Measurements from ENCODE around the gene TNXB. TPM values are rescaled to one million over a fixed set of nuclear protein-coding genes. Genes with fewer than 3 reads are reported as not detected.

TNXB gene
- polyA plus RNA-seq, 3 donors from 2014 or later, result not detected

- DNase-seq, result no peak
- Mint-ChIP-seq H3K4me3 (no peak overlapping the region), H3K27ac (no peak overlapping the region), H3K36me3 (no peaks in the 10 kb centered on the region), H3K9me3 (no peaks in the 10 kb centered on the region), H3K4me1 (no peaks in the 10 kb centered on the region), H3K27me3 (ENCODE audit: low read depth in 3 of 3) (peaks cover 9 to 14% (median 10%) of the 10 kb centered on the region in 3 donors)
These were observed 12.5 kb downstream of the TNXB start for GRCh38 chr6:32096394-32097258.

GRCh38 chr6:32096087-32096393 is 13.1 kb downstream of the TNXB start:
- peak overlapping the region in 1 of 5 donors; percentile 8 for H3K4me3 Mint-ChIP-seq

GRCh38 chr6:32095338-32096086 is 13.6 kb downstream of the TNXB start:
- Mint-ChIP-seq H3K9me3 (no peaks in the 10 kb centered on the region), H3K27me3 (ENCODE audit: low read depth in 3 of 3) (peaks cover 9 to 12% (median 9%) of the 10 kb centered on the region in 3 donors), H3K4me3 (no peak overlapping the region), H3K4me1 (no peaks in the 10 kb centered on the region), H3K36me3 (no peaks in the 10 kb centered on the region), H3K27ac (no peak overlapping the region)
- DNase-seq, result no peak

More at GRCh38 chr6:32096087-32096393, 13.1 kb downstream of the TNXB start:
- H3K27ac Mint-ChIP-seq, result no peak overlapping the region
- no peaks in the 10 kb centered on the region for H3K36me3 Mint-ChIP-seq
- H3K27me3 Mint-ChIP-seq (ENCODE audit: low read depth in 3 of 3), result peaks cover 9 to 14% (median 10%) of the 10 kb centered on the region in 3 donors
- no peak for DNase-seq
- no peaks in the 10 kb centered on the region for H3K4me1 Mint-ChIP-seq
- no peaks in the 10 kb centered on the region for H3K9me3 Mint-ChIP-seq

GRCh38 chr6:32092760-32093497 is 16.2 kb downstream of the TNXB start:
- no peaks in the 10 kb centered on the region for H3K4me1 Mint-ChIP-seq
- DNase-seq, result no peak
- H3K27ac Mint-ChIP-seq, result no peak overlapping the region
- no peak overlapping the region for H3K4me3 Mint-ChIP-seq
- H3K36me3 Mint-ChIP-seq, result no peaks in the 10 kb centered on the region
- H3K27me3 Mint-ChIP-seq (ENCODE audit: low read depth in 3 of 3), result peaks cover 5 to 7% (median 5%) of the 10 kb centered on the region in 3 donors
- no peaks in the 10 kb centered on the region for H3K9me3 Mint-ChIP-seq

- Mint-ChIP-seq H3K27me3 (ENCODE audit: low read depth in 3 of 3) (peaks cover 3 to 8% (median 8%) of the 10 kb centered on the region in 3 donors), H3K4me1 (peaks cover 0 to 2% of the 10 kb centered on the region in 2 donors), H3K9me3 (no peaks in the 10 kb centered on the region), H3K4me3 (no peak overlapping the region), H3K36me3 (no peaks in the 10 kb centered on the region), H3K27ac (no peak overlapping the region)
- no peak for DNase-seq
These were observed 19.9 kb downstream of the TNXB start for GRCh38 chr6:32089082-32089828.

- H3K27ac Mint-ChIP-seq, result no peak overlapping the region
- H3K4me3 Mint-ChIP-seq, result peak overlapping the region in 2 of 5 donors; percentile 10 to 23
- peaks cover 0 to 2% of the 10 kb centered on the region in 2 donors for H3K4me1 Mint-ChIP-seq
- no peak for DNase-seq
- no peaks in the 10 kb centered on the region for H3K36me3 Mint-ChIP-seq
- H3K9me3 Mint-ChIP-seq, result no peaks in the 10 kb centered on the region
- peaks cover 3 to 12% (median 8%) of the 10 kb centered on the region in 3 donors for H3K27me3 Mint-ChIP-seq (ENCODE audit: low read depth in 3 of 3)
These were observed 20.6 kb downstream of the TNXB start for GRCh38 chr6:32088487-32089049.

GRCh38 chr6:32087574-32088486 is 21.3 kb downstream of the TNXB start:
- Mint-ChIP-seq H3K27me3 (ENCODE audit: low read depth in 3 of 3) (peaks cover 3 to 10% (median 5%) of the 10 kb centered on the region in 3 donors), H3K4me3 (peak overlapping the region in 2 of 5 donors; percentile 10 to 23), H3K36me3 (no peaks in the 10 kb centered on the region), H3K9me3 (no peaks in the 10 kb centered on the region), H3K4me1 (peaks cover 0 to 2% of the 10 kb centered on the region in 2 donors), H3K27ac (no peak overlapping the region)
- DNase-seq, result peak; percentile 48 to 58 (median 57)

- Mint-ChIP-seq H3K4me3 (peak overlapping the region in 1 of 5 donors; percentile 1), H3K27me3 (ENCODE audit: low read depth in 3 of 3) (peaks cover 2 to 6% (median 5%) of the 10 kb centered on the region in 3 donors), H3K27ac (no peak overlapping the region), H3K4me1 (peaks cover 0 to 2% of the 10 kb centered on the region in 2 donors), H3K36me3 (no peaks in the 10 kb centered on the region), H3K9me3 (no peaks in the 10 kb centered on the region)
- DNase-seq, result no peak
These were observed 22.2 kb downstream of the TNXB start for GRCh38 chr6:32086661-32087573.

- Mint-ChIP-seq H3K4me1 (peaks cover 0 to 2% of the 10 kb centered on the region in 2 donors), H3K9me3 (no peaks in the 10 kb centered on the region), H3K27ac (no peak overlapping the region), H3K36me3 (no peaks in the 10 kb centered on the region), H3K27me3 (ENCODE audit: low read depth in 3 of 3) (peaks cover 2 to 6% (median 5%) of the 10 kb centered on the region in 3 donors), H3K4me3 (peak overlapping the region in 1 of 5 donors; percentile 1)
- DNase-seq, result no peak
These were observed 23.2 kb downstream of the TNXB start for GRCh38 chr6:32085759-32086459.

GRCh38 chr6:32084780-32085179 is 24.4 kb downstream of the TNXB start:
- H3K27ac Mint-ChIP-seq, result no peak overlapping the region
- no peak for DNase-seq
- H3K4me1 Mint-ChIP-seq, result peaks cover 0 to 2% of the 10 kb centered on the region in 2 donors
- peak overlapping the region in 1 of 5 donors; percentile 30 for H3K4me3 Mint-ChIP-seq
- H3K27me3 Mint-ChIP-seq (ENCODE audit: low read depth in 3 of 3), result peaks cover 2 to 8% (median 7%) of the 10 kb centered on the region in 3 donors
- no peaks in the 10 kb centered on the region for H3K9me3 Mint-ChIP-seq
- H3K36me3 Mint-ChIP-seq, result no peaks in the 10 kb centered on the region

Data from immature natural killer cell (primary cell).